ENCODE data around the gene MMP25.

DNA sequence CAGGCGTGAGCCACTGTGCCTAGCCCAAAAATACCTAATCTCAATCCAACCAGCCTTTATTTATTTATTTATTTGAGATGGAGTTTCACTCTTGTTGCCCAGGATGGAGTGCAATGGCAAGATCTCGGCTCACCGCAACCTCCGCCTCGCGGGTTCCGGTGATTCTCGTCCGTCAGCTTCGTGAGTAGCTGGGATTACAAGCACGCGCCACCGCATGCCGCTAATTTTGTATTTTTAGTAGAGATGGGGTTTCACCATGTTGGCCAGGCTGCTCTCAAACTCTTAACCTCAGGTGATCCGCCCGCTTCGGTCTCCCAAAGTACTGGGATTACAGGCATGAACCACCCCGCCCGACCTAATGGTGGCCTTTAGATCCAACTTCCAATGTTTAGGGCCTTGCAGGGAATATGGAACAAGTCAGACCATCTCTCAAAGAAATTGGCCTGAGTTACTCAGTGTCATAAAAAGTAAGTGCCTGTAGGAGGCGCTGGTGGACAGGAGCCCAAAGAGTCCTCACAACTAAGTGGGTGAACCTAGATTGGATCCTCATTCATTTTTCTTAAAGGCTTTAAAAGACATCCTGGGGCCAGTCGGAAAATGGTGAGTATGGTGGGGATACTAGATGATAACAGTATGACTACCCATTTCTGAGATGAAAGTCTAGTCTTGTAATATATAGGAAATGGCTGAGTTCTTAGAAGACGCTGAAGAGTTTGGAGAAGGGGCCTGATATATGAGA lies 48.1 kb downstream of the MMP25 start:
- TF ChIP-seq, protein P1, sequence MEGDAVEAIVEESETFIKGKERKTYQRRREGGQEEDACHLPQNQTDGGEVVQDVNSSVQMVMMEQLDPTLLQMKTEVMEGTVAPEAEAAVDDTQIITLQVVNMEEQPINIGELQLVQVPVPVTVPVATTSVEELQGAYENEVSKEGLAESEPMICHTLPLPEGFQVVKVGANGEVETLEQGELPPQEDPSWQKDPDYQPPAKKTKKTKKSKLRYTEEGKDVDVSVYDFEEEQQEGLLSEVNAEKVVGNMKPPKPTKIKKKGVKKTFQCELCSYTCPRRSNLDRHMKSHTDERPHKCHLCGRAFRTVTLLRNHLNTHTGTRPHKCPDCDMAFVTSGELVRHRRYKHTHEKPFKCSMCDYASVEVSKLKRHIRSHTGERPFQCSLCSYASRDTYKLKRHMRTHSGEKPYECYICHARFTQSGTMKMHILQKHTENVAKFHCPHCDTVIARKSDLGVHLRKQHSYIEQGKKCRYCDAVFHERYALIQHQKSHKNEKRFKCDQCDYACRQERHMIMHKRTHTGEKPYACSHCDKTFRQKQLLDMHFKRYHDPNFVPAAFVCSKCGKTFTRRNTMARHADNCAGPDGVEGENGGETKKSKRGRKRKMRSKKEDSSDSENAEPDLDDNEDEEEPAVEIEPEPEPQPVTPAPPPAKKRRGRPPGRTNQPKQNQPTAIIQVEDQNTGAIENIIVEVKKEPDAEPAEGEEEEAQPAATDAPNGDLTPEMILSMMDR (IDR thresholded peaks at IDR 0.05), result peak; percentile 85
- no peak for TF ChIP-seq REST (IDR thresholded peaks at IDR 0.05; ENCODE audit: insufficient read depth in 1 of 2, low read depth in 2 of 2, low read length in 1 of 2)
- no peak for TF ChIP-seq SIN3A (IDR thresholded peaks at IDR 0.05; ENCODE audit: borderline replicate concordance, insufficient read depth, low read depth, low read length)

Data from Panc1 (cell line).